B cell (primary cell): ENCODE data around the gene SLC9A3.

Experiments
- CTCF ChIP-seq: fragments of 200-600 bp; IDR thresholded peaks from one replicate; pipeline ENCODE4 v1.8.0; 2022; ENCODE audit warnings: antibody characterized with exemption, mild to moderate bottlenecking
- EZH2 ChIP-seq: IDR thresholded peaks from 2 replicates; pipeline ENCODE4 v1.6.1; 2012; ENCODE audit warnings: borderline replicate concordance, low read depth, mild to moderate bottlenecking, moderate library complexity, low read length; ENCODE audit not compliant: insufficient read depth, poor library complexity, severe bottlenecking

GRCh38 chr5:572398-573019 is 48.3 kb upstream of the SLC9A3 start:
- TF ChIP-seq CTCF: no peak
- TF ChIP-seq EZH2: no peak
